GM13977 (cell line): ENCODE data around the gene AGBL4.
"Not testable (repeated sequence)": the region's sequence is repeated elsewhere in the genome, so short reads cannot be mapped to it uniquely, and the experiment has no call there.

ENCODE experiments used
- DNase-seq: peaks from one replicate; pipeline ENCODE4 v3.0.0; 2012; ENCODE audit warnings: low spot score
- in situ Hi-C: fragments of 300-500 bp; cut with MboI; formaldehyde crosslinking; loops from one replicate; pipeline ENCODE4 v1.12.0; 2022; ENCODE audit warnings: low sequenced_read_pairs, low pct_unique_long_range_greater_than_20kb, mixed read lengths, inconsistent platforms; ENCODE audit not compliant: unreplicated experiment
- TF ChIP-seq, protein P1 (sequence below): IDR thresholded peaks from 2 replicates; pipeline ENCODE4 v1.5.1; 2012; ENCODE audit warnings: mild to moderate bottlenecking, control low read depth; ENCODE audit not compliant: insufficient read depth; ENCODE audit errors: extremely low read depth, missing control alignments

The AGBL4 gene

DNA sequence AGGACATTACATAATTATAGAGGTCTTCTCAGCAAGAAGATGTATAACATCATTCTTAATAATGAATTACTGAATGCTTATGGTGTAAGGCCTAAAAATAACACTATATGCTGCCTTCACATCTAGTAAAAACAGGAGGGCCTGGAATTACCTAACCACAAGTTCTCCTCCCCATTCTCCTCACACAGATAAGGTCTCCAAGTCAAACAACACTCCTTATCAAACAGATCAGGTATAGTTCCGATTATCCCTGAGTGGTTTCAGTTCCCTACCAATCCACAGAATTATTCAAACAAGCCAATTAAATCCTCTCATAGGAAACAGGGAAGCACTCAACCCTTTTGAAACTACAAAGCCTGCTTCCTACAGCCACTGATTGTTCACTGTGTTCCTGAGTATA is 4.0 kb upstream of the AGBL4 start:
- no peak for DNase-seq
- in situ Hi-C loops: no loop called here
- TF ChIP-seq, protein P1, sequence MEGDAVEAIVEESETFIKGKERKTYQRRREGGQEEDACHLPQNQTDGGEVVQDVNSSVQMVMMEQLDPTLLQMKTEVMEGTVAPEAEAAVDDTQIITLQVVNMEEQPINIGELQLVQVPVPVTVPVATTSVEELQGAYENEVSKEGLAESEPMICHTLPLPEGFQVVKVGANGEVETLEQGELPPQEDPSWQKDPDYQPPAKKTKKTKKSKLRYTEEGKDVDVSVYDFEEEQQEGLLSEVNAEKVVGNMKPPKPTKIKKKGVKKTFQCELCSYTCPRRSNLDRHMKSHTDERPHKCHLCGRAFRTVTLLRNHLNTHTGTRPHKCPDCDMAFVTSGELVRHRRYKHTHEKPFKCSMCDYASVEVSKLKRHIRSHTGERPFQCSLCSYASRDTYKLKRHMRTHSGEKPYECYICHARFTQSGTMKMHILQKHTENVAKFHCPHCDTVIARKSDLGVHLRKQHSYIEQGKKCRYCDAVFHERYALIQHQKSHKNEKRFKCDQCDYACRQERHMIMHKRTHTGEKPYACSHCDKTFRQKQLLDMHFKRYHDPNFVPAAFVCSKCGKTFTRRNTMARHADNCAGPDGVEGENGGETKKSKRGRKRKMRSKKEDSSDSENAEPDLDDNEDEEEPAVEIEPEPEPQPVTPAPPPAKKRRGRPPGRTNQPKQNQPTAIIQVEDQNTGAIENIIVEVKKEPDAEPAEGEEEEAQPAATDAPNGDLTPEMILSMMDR: no peak

DNA sequence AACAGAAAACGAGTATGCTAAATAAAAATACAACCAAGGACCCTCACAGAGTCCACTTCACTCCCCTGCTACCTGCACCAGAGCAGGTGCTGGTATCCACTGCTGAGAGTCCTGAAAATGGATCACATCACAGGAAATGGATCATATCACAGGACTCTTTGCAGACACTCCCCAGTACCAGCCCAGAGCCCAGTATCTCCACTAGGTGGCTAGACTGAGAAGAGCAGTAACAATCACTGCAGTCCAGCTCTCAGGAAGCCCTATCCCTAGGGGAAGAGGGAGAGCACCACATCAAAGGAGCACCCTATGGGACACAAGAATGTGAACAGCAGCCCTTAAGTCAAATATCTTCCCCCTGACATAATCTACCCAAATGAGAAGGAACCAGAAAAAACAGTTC is 28.0 kb downstream of the AGBL4 start:
- in situ Hi-C loops: no loop called here
- TF ChIP-seq, protein P1: no peak
- DNase-seq: no peak

DNA sequence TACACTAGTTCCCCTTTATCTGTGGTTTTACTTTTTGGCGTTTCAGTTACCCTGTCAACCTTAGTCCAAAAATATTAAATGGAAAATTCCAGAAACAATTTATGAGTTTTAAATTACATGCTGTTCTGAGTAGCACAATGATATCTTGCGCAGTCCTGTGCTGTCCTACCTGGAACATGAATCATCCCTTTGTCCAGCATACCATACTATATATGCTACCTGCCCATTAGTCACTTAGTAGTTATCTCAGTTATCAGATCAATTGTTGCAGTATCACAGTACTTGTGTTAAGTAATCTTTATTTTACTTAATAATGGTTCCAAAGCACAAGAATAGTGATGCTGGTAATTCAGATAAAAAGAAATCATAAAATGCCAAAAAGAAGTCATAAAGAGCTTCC is 52.7 kb downstream of the AGBL4 start:
- TF ChIP-seq, protein P1: no peak
- DNase-seq: no peak
- in situ Hi-C loops: no loop called here

DNA sequence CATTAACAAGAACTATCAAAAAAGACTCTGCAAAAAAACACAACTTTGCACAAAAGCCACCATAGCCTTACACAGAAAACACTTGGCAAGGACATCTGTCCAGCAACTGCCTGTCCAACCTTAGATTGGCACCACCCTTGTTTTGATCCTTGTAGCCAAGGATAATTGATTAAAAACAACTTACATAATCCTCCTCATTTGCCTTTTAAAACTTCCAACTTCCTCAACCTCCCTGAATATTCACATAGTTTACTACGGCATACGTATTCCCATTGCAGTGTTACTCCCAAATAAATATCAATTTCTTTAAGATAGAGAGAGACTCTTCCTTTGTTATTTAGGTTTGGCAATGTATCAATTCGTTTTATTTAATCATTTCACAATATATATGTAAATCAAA is 72.4 kb downstream of the AGBL4 start:
- DNase-seq: no peak
- in situ Hi-C loops: no loop called here
- TF ChIP-seq, protein P1: no peak

DNA sequence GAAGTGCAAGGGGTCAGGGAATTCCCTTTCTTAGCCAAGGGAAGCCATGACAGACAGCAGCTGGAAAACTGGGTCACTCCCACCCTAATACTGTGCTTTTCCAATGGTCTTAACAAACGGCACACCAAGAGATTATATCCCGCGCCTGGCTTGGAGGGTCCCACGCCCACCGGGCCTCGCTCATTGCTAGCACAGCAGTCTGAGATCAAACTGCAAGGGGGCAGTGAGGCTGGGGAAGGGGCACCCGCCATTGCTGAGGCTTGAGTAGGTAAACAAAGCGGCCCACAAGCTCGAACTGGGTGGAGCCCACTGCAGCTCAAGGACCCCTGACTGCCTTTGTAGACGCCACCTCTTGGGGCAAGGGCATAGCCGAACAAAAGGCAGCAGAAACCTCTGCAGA is 108.5 kb downstream of the AGBL4 start:
- in situ Hi-C loops, DNase-seq: not testable (repeated sequence)

DNA sequence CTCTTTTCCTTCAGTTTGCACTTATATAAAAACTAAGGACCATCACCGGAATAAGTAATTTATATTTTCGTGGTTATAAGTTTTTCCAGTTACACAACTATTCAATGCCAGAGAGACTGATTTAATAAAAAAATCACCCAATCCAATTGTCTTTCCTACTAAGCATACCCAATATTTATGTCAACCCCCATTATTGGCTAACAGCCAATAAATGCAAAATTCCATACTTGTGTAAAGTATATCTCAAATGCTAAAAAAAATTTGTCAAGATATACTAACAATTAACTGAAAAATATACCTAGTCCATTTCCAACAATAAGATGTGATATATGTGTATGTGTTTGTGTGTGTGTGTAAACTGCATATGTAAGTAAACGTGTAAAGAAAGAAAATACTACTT is 117.4 kb downstream of the AGBL4 start:
- no peak for DNase-seq
- in situ Hi-C loops: no loop called here
- TF ChIP-seq, protein P1: no peak

DNA sequence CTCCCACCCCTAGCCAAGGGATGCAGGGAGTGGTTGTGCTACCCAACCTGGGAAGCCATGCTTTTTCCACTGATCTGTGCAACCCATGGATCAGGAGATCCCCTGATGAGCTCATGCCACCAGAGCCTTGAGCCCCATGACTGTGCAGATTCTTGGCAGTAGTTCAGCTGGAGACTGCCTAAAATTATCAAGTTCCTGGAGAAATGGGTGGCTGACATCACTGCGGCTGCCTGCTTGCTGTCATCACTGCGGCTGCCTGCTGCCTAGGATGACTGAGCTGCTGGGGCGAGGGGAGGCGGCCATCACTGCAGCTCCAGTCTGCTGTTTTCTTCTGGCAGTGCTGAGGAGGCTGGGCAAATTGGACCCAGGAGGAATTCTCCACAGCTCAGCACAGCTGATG is 159.2 kb downstream of the AGBL4 start:
- DNase-seq: no peak
- in situ Hi-C loops: no loop called here
- TF ChIP-seq, protein P1: no peak
